ENCODE results near the gene CYB5A. TPM values are rescaled to one million over a fixed set of nuclear protein-coding genes. Genes with fewer than 3 reads are reported as not detected.

CYB5A gene
- total RNA-seq, 3 donors from 2014 or later = 123 to 183 (median 126) TPM

DNA sequence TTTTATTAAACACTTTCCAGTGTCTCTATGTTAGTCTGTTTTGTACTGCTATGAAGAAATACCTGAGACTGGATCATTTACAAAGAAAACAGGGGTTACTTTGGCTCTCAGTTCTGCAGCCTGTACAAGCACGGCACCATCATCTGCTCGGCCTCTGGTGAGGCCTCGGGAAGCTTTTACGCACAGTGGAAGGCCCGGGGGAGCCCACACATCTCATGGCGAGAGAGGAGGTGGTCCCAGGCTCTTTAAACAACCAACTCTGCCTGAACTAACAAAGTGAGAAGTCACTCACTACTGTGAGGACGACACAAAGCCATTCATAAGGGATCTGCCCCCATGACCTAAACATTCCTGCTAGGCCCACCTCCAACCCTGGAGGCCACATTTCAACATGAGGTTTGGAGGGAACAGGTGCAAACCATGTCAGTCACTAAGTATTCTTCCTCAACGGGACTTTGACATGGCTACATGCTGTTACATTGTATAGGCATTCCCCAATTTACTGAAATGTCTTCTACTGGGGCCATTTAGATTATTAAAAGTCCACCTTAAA is 26.1 kb downstream of the CYB5A start:
- ATAC-seq = no peak
- no peaks in the 10 kb centered on the region for H3K36me3 ChIP-seq (ENCODE audit: low read depth)
- intact Hi-C loops (cut with DNase I, micrococcal nuclease) = no loop called here

DNA sequence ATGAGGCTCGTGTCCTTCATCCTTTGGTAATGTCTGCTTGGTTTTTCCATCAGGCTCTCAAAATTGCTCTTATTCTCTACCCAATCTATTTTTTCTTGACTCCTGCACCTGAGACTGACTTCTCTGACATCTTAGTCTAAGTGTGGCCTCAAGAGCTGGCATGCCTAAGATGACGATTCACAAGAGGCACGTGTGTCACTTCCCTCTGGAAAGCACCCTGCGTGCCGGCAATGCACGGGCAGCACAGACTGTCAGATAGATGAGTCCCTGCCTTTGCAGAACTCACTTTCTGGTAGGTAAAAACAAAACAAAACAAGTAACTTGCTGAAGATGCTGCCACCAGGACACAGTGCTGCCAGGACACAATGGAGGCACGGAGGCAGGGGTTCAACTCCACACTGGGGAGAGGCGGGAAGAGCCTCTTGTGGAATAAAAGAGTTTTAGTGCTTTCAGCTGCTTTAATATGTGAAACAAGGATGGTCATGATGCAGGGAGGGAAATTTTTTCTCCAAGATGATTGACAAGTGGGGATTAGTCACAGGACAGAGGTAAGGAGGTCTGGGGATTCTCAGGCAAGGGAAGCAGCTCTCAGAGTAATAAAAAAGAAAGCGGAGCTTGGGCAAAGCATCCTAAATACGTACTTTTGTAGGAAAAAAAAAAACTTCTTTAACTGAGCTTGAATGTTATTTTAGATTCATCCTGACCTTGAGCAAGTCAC is 27.3 kb downstream of the CYB5A start:
- TF ChIP-seq, protein P1, sequence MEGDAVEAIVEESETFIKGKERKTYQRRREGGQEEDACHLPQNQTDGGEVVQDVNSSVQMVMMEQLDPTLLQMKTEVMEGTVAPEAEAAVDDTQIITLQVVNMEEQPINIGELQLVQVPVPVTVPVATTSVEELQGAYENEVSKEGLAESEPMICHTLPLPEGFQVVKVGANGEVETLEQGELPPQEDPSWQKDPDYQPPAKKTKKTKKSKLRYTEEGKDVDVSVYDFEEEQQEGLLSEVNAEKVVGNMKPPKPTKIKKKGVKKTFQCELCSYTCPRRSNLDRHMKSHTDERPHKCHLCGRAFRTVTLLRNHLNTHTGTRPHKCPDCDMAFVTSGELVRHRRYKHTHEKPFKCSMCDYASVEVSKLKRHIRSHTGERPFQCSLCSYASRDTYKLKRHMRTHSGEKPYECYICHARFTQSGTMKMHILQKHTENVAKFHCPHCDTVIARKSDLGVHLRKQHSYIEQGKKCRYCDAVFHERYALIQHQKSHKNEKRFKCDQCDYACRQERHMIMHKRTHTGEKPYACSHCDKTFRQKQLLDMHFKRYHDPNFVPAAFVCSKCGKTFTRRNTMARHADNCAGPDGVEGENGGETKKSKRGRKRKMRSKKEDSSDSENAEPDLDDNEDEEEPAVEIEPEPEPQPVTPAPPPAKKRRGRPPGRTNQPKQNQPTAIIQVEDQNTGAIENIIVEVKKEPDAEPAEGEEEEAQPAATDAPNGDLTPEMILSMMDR (IDR thresholded peaks at IDR 0.05) = no peak
- Histone ChIP-seq H3K9me3 (no peaks in the 10 kb centered on the region), H3K4me3 (no peak overlapping the region), H3K36me3 (ENCODE audit: low read depth) (no peaks in the 10 kb centered on the region), H3K4me1 (ENCODE audit: low read depth) (peaks cover 1% of the 10 kb centered on the region)
- no peak for ATAC-seq
- DNase-seq = no peak
- intact Hi-C loops (cut with DNase I, micrococcal nuclease) = no loop called here

More for the DNA sequence above, 26.1 kb downstream of the CYB5A start:
- no peak for DNase-seq
- TF ChIP-seq, protein P1 (IDR thresholded peaks at IDR 0.05) = no peak
- Histone ChIP-seq H3K9me3 (no peaks in the 10 kb centered on the region), H3K4me1 (ENCODE audit: low read depth) (peaks cover 7% of the 10 kb centered on the region), H3K4me3 (no peak overlapping the region)

DNA sequence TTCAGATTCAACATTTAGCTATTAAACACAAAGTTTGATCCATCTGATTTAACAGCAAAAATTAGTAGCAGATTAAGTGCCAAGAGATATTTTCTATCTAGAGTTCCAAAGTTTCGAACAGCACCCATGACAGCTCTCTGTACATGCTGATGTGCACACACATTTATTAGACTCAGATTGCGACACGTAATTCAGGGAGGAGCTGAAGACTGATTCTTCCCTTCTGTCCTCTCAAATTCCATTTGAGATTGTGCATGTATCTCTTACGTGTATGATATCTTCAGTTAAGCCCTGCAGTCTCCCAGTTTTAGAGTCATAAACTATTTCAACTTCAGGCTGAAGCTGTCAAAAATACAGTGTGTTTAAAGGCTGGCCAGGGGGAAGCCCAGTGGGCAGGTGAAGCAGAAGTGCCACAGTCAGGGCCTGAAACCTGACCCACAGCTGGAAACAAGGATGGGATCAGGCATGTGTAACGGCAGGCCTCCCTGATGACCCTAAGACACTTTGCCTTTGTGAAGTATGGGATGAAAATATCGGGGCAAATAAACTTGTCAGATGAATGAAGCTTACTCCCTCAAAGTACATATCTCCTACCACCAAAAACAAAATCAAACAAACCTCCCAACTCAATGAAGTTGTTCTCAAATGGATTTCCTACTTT is 30.6 kb downstream of the CYB5A start:
- Histone ChIP-seq H3K9me3 (no peaks in the 10 kb centered on the region), H3K36me3 (ENCODE audit: low read depth) (no peaks in the 10 kb centered on the region), H3K4me3 (no peak overlapping the region), H3K4me1 (ENCODE audit: low read depth) (no peaks in the 10 kb centered on the region)
- TF ChIP-seq, protein P1 (IDR thresholded peaks at IDR 0.05) = no peak
- intact Hi-C loops (cut with DNase I, micrococcal nuclease) = no loop called here
- ATAC-seq = no peak
- DNase-seq = no peak

DNA sequence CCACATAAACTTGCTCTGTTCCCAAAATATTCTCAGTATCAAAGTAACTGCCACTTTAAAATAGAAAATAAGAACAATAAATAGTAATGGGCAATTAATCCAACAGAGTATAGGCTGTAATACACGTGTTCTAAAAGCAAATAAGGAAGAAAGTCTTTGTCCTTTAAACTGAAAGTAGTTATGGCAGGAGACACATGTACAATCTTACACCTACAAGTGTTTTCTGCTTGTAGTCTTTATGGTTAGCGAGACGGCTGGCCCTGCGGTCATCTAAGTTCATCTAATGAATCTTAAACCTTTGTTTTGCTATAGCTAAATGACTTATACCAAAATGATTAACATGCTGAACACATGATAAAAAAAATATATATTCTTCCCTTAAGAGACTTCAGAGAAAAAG is 32.4 kb downstream of the CYB5A start:
- Histone ChIP-seq H3K36me3 (ENCODE audit: low read depth) (no peaks in the 10 kb centered on the region), H3K9me3 (no peaks in the 10 kb centered on the region), H3K4me1 (ENCODE audit: low read depth) (no peaks in the 10 kb centered on the region), H3K4me3 (no peak overlapping the region)
- intact Hi-C loops (cut with DNase I, micrococcal nuclease) = no loop called here
- DNase-seq (no peak), ATAC-seq (peak; percentile 76)
- TF ChIP-seq, protein P1 (IDR thresholded peaks at IDR 0.05) = no peak

DNA sequence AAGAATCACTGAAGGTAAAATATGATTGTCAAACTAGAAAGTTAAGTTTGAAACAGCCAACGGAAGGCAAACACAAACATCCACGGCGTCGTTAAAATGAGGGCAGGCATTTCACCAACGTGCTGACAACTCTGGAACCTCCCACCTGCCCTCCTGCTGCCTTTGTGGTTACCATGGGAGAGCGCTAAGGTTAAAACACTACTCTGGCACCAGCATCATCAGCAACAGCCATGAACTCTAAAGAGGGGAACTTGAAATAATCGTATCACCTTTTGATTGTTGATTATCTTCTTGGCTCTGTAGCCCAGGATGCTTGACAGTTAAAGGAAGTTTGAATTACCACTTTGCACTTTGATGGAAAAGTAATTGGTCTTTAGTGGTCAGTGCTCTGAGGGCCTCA is 34.7 kb downstream of the CYB5A start:
- Histone ChIP-seq H3K36me3 (ENCODE audit: low read depth) (no peaks in the 10 kb centered on the region), H3K4me1 (ENCODE audit: low read depth) (no peaks in the 10 kb centered on the region), H3K4me3 (no peak overlapping the region), H3K9me3 (no peaks in the 10 kb centered on the region)
- intact Hi-C loops (cut with DNase I, micrococcal nuclease) = no loop called here
- DNase-seq = no peak
- TF ChIP-seq, protein P1 (IDR thresholded peaks at IDR 0.05) = no peak
- ATAC-seq = no peak

All from mucosa of descending colon (tissue), 3 donors.